GM19193 (cell line): Measurements from ENCODE around the gene CNIH1.

ENCODE experiments used
- POLR2A ChIP-seq: IDR thresholded peaks from 4 replicates; pipeline ENCODE4 v1.6.1; 2011; ENCODE audit not compliant: insufficient read depth, insufficient read length; ENCODE audit errors: extremely low read depth

CNIH1 gene

GRCh38 chr14:54396493-54397335, 44.5 kb downstream of the CNIH1 start, which contains the start of gene CDKN3:
Gene CDKN3 (plus strand): TSS chr14:54397007. CDS start chr14:54397069, 62 bp downstream.
- peak; percentile 92 for TF ChIP-seq POLR2A

- TF ChIP-seq POLR2A = no peak
Observed at GRCh38 chr14:54396183-54396492, 45.0 kb downstream of the CNIH1 start.

DNA sequence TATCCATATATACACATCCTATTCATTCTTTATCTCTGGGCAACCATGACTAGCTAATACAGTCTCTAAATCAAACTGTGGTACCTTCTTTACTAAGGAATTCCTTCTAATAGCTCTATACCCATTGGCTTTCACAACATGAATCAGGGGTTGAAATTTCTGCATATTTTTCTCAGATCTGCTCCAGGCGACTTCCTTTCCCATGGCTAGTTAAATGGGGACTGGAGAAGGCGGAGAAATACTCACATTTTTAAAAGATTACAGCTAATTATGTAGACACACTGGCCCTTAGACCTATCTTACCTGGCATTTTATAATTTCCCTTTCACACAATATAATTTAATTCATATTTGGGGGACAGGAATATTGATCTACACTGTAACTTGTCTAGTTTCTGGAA, 45.5 kb downstream of the CNIH1 start:
- no peak for TF ChIP-seq POLR2A

DNA sequence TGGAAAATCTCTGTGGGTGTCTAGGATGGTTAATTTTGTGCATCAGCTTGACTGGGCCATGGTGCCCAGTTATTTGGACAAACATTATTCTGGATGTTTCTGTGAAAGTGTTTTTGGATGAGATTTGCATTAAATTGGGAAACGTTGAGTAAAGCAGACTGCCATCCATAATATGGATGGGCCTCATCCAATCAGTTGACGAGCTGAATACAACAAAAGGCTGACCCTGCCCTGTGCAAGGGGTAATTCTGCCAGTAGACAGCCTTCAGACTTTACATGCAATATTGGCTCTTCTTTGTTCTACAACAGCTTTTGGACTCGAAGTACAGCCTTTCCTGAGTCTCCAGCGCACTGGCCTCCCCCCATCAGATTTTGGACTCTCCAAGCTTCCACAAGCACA, 45.9 kb downstream of the CNIH1 start:
- TF ChIP-seq POLR2A = no peak

DNA sequence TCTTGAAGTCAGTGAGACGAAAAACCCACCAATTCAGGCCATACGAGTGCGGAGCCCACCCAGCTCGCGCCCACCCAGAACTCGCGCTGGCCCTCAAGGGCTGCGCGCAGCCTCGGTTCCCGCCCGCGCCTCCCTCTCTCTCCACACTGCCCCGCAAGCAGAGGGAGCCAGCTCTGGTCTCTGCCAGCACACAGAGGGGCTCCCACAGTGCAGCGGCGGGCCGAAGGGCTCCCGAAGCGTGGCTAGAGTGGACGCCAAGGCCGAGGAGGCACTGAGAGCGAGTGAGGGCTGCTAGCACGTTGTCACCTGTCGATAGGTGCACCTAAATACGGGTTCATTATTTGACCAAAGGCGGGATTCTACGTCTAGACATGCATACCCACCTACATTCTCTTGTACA, 46.6 kb downstream of the CNIH1 start:
- no peak for TF ChIP-seq POLR2A

DNA sequence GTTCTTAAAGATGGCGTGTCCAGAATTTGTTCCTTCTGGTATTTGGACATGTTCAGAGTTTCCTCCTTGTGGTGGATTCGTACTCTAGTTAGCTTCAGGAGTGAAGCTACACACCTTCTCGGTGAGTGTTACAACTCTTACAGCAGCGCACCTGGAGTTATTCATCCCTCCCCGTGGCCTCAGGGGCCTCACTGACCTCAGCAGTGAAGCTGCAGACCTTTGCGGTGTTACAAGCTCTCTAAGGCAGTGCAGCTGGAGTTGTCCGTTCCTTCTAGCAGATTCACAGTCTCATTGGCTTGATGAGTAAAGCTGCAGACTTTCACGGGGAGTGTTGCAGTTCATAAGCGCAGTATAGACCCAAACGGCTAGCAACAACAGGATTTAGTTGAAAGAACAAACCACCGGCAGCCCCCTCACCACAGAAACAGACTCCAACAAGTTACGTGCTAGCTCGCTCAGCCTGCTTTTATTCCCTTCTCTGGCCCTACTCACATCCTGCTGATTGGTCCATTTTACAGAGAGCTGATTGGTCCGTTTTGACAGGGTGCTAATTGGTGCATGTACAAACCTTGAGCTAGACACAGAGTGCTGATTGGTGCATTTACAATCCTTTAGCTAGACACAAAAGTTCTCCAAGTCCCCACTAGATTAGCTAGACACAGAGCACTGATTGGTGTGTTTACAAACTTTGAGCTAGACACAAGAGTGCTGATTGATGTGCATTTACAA, 48.9 kb downstream of the CNIH1 start:
- no peak for TF ChIP-seq POLR2A

DNA sequence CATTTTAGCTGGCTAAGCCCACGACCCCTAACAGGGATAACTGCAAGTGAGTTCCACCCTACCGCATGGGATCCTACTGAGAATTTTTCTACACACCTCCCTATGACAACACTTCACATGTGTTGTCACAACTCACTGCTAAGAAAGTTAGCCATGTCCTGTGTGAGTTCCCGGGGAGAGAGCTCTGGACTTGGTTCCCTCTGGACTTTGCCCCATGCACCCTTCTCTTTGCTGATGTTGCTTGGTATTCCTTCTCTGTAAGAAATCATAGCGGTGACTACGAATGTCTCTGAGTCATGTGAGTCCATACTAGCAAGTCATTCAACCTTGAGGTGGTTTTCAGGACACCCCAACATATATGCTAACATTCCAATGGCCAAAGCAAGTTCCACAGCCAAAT, 53.8 kb downstream of the CNIH1 start:
- no peak for TF ChIP-seq POLR2A

- TF ChIP-seq POLR2A = no peak
Observed at GRCh38 chr14:54385556-54385955, 55.6 kb downstream of the CNIH1 start.

DNA sequence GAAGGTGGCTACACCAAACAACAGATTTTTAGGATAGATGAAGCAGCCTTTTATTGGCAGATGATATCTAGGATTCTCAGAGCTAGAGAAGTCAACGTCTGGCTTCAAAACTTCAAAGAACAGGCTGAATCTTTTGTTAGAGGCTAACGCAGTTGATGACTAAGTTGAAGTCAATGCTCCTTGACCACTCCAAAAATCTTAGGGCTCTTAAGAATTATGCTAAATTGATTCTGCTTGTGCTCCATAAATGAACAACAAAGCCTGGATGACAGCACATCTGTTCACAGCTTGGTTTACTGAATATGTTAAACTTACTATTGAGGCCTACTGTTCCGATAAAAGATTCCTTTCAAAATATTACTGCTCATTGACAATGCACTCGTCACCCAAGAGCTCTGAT, 57.3 kb downstream of the CNIH1 start:
- no peak for TF ChIP-seq POLR2A

- TF ChIP-seq POLR2A = no peak
Observed at GRCh38 chr14:54381821-54382220, 59.4 kb downstream of the CNIH1 start.

DNA sequence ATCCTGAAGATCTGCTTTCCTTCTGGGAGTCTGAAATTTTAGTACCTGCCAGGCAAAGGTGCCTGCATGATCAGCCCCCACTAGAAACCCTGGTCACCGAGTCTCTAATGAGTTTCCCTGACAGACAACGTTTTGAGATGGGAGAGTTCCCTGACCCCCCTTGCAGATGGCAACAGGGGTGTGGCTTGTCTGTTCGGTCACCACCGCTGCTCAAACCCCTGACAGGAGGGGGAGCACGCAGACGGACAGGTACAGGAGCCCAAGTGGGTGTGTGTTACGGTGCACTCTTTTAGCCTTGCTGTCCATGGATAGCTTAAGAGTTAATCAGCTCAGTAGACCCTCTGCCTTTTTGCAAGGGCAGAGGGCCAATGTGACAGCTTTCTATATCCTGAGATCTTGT, 63.7 kb downstream of the CNIH1 start:
- TF ChIP-seq POLR2A = no peak

DNA sequence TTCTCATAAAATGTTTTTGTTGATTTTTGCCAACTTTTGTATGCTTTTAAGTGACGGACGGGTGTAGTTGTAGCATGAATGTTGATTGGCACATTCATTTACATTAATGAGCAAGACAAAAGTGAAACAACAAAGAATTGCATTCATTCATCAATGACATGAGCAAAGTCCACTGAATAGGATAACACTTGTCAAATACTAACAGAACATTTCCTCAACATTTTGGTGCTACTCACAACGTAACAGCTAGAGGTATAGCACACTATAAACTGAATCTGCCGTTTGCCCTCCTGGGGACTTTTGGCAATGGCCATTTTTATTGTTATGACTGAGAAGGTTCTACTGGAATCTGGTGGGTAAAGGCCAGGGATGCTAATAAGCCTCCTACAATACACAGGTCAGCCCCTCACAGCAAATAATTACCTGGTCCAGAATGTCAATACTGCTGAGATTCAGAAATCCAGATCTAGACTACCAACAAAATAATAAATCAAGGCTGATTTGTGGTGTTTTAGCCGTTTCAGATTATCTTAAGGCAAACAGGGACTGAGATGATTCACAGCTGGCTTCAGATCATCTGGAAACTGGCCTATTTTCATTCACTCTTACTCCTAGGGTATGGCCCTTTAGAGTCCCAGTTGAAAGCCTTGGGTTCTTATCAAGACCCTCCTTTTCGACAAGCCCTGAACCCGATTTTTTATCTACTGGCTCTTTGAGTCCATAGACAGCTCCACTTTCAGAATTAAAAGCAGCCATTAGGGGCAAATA, 66.9 kb downstream of the CNIH1 start:
- no peak for TF ChIP-seq POLR2A
